CD4-positive, alpha-beta T cell (primary cell): ENCODE data around the gene TRIM15. TPM values are rescaled to one million over a fixed set of nuclear protein-coding genes. Genes with fewer than 3 reads are reported as not detected.

Experiments used
- ATAC-seq: fragments of 200-7000 bp; cut with Tn5 transposase; one replicate; pipeline ENCODE4 v1.10.0; 2022; ENCODE audit warnings: mild to moderate bottlenecking; ENCODE audit not compliant: poor library complexity
- CTCF ChIA-PET: fragments of 350-600 bp; sonication (Branson Sonifier 250); formaldehyde crosslinking; loops from one replicate; lab custom pipeline; 2021; ENCODE audit warnings: antibody characterized with exemption, inconsistent platforms; lab: Charles Lee
- POLR2A ChIA-PET: fragments of 350-600 bp; sonication (Branson Sonifier 250); formaldehyde crosslinking; loops from one replicate; lab custom pipeline; 2021; ENCODE audit warnings: antibody characterized with exemption, inconsistent platforms; lab: Charles Lee
- DNase-seq, 14 experiments: peaks; one replicate each; pipeline ENCODE4 v3.0.0-alpha.2; 2013 to 2020; ENCODE audit warnings: mixed read lengths in 2 of 14
- H3K27ac ChIP-seq, 2 donors: one replicate each; pipeline versions ENCODE4 v1.5.1 to v1.7.0; 2013; ENCODE audit warnings: low read length in 2 of 2, low read depth in 1 of 2, mild to moderate bottlenecking in 1 of 2
- H3K27me3 ChIP-seq, 2 experiments: 1 replicate in 1 of 2; 2 replicates in 1 of 2; pipeline versions ENCODE4 v1.6.1 to v1.7.0; 2013; ENCODE audit warnings: low read length in 2 of 2, control low read depth in 1 of 2, mild to moderate bottlenecking in 1 of 2, moderate library complexity in 1 of 2; ENCODE audit not compliant: insufficient read depth in 2 of 2, control insufficient read depth in 1 of 2
- H3K36me3 ChIP-seq: one replicate; pipeline ENCODE4 v1.6.1; 2013; ENCODE audit warnings: low read length, control low read depth; ENCODE audit not compliant: insufficient read depth
- H3K4me1 ChIP-seq: one replicate; pipeline ENCODE4 v1.6.1; 2013; ENCODE audit warnings: low read length, control low read depth; ENCODE audit not compliant: insufficient read depth
- H3K4me3 ChIP-seq: one replicate; pipeline ENCODE4 v1.5.1; 2013; ENCODE audit warnings: mild to moderate bottlenecking, low read length, moderate library complexity
- H3K9me3 ChIP-seq, 2 experiments: 1 replicate in 1 of 2; 2 replicates in 1 of 2; pipeline versions ENCODE4 v1.6.1 to v1.7.0; 2013; ENCODE audit warnings: low read length in 2 of 2, mild to moderate bottlenecking in 2 of 2, control low read depth in 1 of 2, moderate library complexity in 1 of 2; ENCODE audit not compliant: control insufficient read depth in 1 of 2, insufficient read depth in 1 of 2
- H3K27ac Mint-ChIP-seq: one replicate; pipeline ENCODE4 v1.8.0; 2020; ENCODE audit warnings: mixed read lengths
- H3K27me3 Mint-ChIP-seq: one replicate; pipeline ENCODE4 v1.8.0; 2021; ENCODE audit warnings: mixed read lengths
- H3K36me3 Mint-ChIP-seq: one replicate; pipeline ENCODE4 v1.8.0; 2021; ENCODE audit warnings: low read depth, mixed read lengths
- H3K4me1 Mint-ChIP-seq: one replicate; pipeline ENCODE4 v1.8.0; 2021; ENCODE audit warnings: low read depth, mixed read lengths
- H3K4me3 Mint-ChIP-seq: one replicate; pipeline ENCODE4 v1.8.0; 2020; ENCODE audit warnings: mild to moderate bottlenecking, mixed read lengths
- H3K9me3 Mint-ChIP-seq: one replicate; pipeline ENCODE4 v1.8.0; 2020; ENCODE audit warnings: mixed read lengths
- intact Hi-C, 2 experiments: fragments of 100-400 bp; cut with DNase I in 1 of 2; cut with micrococcal nuclease in 1 of 2; formaldehyde crosslinking; loops; one replicate each; pipeline versions ENCODE4 v1.15.1 to v1.9.0; 2023 to 2025; cut with DNase I, micrococcal nuclease
- total RNA-seq, 174 experiments: library from RNA in 2 of 174; stranded (reverse) in 2 of 174; gene quantifications; one replicate each; pipeline ENCODE4 v1.2.3 and lab custom pipeline; 2021 to 2026
- TF ChIP-seq, protein P1 (sequence below): fragments of 200-600 bp; IDR thresholded peaks from one replicate; pipeline ENCODE4 v1.8.0; 2022; ENCODE audit warnings: antibody characterized with exemption, mild to moderate bottlenecking

The TRIM15 gene
- total RNA-seq, 2 experiments from 2014 or later: not detected

DNA sequence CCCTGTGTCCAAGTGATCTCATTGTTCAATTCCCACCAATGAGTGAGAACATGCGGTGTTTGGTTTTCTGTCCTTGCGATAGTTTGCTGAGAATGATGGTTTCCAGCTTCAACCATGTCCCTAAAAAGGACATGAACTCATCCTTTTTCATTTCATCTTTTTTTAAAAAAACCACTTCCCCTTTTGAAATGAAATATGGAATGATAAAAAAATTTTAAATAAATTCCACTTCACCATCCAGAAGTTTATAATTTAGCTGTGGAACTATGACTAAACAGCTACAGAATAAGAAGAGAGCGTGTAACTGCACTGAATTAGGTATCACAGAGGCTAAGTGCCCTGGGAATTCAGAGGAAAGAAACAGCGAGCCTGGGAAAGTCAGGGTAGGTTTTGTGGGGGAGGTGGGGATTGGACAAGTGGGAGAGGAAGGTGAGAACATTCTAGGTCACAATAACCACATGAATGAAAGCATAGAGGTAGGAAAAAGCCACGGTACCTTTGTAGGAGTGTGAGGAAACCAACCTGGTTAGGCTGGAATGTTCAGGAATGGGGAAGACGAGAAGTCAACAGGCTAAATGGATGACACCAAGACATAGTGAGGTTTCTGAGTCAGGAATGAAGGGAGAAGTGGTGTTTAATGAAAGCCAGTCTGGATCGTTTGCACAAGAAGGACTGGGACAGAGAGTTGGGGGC is 13.3 kb upstream of the TRIM15 start:
- H3K4me1 ChIP-seq: no peaks in the 10 kb centered on the region
- peaks cover 3 to 8% of the 10 kb centered on the region in 2 experiments for H3K27me3 ChIP-seq
- Mint-ChIP-seq H3K27me3 (peaks cover 41% of the 10 kb centered on the region), H3K27ac (no peak overlapping the region), H3K4me3 (no peak overlapping the region), H3K36me3 (no peaks in the 10 kb centered on the region), H3K9me3 (no peaks in the 10 kb centered on the region), H3K4me1 (no peaks in the 10 kb centered on the region)
- DNase-seq (no peak), ATAC-seq (no peak)
- POLR2A ChIA-PET: no interaction called here
- TF ChIP-seq, protein P1, sequence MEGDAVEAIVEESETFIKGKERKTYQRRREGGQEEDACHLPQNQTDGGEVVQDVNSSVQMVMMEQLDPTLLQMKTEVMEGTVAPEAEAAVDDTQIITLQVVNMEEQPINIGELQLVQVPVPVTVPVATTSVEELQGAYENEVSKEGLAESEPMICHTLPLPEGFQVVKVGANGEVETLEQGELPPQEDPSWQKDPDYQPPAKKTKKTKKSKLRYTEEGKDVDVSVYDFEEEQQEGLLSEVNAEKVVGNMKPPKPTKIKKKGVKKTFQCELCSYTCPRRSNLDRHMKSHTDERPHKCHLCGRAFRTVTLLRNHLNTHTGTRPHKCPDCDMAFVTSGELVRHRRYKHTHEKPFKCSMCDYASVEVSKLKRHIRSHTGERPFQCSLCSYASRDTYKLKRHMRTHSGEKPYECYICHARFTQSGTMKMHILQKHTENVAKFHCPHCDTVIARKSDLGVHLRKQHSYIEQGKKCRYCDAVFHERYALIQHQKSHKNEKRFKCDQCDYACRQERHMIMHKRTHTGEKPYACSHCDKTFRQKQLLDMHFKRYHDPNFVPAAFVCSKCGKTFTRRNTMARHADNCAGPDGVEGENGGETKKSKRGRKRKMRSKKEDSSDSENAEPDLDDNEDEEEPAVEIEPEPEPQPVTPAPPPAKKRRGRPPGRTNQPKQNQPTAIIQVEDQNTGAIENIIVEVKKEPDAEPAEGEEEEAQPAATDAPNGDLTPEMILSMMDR: no peak
- H3K4me3 ChIP-seq: no peak overlapping the region
- CTCF ChIA-PET: no interaction called here
- no peak overlapping the region for H3K27ac ChIP-seq
- intact Hi-C loops: no loop called here
- H3K36me3 ChIP-seq: no peaks in the 10 kb centered on the region
- H3K9me3 ChIP-seq: no peaks in the 10 kb centered on the region

DNA sequence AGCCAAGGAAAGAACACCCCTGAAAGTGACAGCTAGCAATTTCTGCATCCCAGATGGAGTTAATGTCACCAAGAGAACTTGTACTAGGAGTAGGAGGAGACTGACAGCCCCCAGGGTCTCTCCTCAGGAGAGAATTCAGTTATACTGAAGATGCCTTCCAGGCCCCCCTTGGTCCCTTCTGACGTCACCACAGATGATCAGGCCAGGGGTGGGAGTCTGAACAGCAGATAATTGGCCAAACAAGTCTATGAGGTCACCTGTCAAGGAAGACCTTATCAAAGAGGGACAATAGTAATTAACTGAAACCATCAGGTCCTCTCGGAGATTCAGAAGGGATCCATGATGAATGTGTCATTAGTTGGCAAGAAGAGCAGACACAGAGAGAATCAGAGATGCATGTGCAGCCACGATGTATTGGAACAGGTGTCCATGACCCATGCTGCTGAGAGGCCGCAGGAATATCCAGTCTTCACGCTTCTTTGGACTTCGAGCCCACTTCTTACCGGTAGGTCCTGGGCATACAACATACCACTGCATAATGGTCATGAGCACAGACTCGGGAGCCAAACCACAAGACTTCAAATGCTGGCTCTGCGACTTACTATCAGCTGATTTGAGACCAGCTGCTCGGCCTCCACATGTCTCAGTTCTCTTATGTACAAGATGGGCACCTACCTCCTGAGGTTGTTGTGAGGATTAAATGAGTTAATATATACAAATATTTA is 12.5 kb upstream of the TRIM15 start:
- Histone ChIP-seq H3K4me1 (no peaks in the 10 kb centered on the region), H3K27me3 (peaks cover 3 to 14% of the 10 kb centered on the region in 2 experiments), H3K4me3 (no peak overlapping the region), H3K27ac (no peak overlapping the region), H3K9me3 (no peaks in the 10 kb centered on the region), H3K36me3 (no peaks in the 10 kb centered on the region)
- Mint-ChIP-seq H3K4me1 (no peaks in the 10 kb centered on the region), H3K9me3 (no peaks in the 10 kb centered on the region), H3K36me3 (no peaks in the 10 kb centered on the region), H3K4me3 (no peak overlapping the region), H3K27me3 (peaks cover 40% of the 10 kb centered on the region), H3K27ac (no peak overlapping the region)
- ATAC-seq (no peak), DNase-seq (no peak)
- POLR2A ChIA-PET: no interaction called here
- intact Hi-C loops: no loop called here
- CTCF ChIA-PET: no interaction called here
- TF ChIP-seq, protein P1: no peak

DNA sequence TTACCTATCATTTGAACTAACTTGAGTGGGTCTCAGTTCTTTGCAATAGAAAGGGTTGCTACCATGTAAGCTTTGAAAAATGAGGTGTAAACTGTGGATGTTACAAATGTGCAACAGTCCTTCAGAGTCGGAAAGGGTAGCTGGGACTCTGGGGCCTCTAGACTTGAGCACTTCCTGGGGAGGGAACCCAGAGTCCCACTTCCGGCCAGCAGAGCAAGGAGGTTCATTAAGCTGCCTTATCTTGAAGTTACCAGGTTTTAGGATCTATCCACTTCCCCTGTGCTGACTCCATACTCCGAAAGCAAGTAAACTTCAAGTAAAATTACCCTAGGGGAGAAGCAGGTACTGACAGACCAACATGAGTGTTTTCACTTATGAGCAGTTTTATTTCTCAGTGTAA is 11.8 kb upstream of the TRIM15 start:
- DNase-seq (no peak), ATAC-seq (no peak)
- TF ChIP-seq, protein P1: no peak
- H3K9me3 Mint-ChIP-seq: no peaks in the 10 kb centered on the region
- Histone ChIP-seq H3K4me3 (no peak overlapping the region), H3K27me3 (peaks cover 3 to 18% of the 10 kb centered on the region in 2 experiments), H3K4me1 (no peaks in the 10 kb centered on the region), H3K9me3 (no peaks in the 10 kb centered on the region), H3K36me3 (no peaks in the 10 kb centered on the region), H3K27ac (no peak overlapping the region)
- H3K4me3 Mint-ChIP-seq: no peak overlapping the region
- ChIA-PET CTCF (no interaction called here), POLR2A (no interaction called here)
- no peak overlapping the region for H3K27ac Mint-ChIP-seq
- H3K4me1 Mint-ChIP-seq: no peaks in the 10 kb centered on the region
- no peaks in the 10 kb centered on the region for H3K36me3 Mint-ChIP-seq
- intact Hi-C loops: no loop called here
- H3K27me3 Mint-ChIP-seq: peaks cover 40% of the 10 kb centered on the region
